Measurements from ENCODE around the gene MADCAM1.
"Not testable (repeated sequence)": the region's sequence is repeated elsewhere in the genome, so short reads cannot be mapped to it uniquely, and the experiment has no call there.

DNA sequence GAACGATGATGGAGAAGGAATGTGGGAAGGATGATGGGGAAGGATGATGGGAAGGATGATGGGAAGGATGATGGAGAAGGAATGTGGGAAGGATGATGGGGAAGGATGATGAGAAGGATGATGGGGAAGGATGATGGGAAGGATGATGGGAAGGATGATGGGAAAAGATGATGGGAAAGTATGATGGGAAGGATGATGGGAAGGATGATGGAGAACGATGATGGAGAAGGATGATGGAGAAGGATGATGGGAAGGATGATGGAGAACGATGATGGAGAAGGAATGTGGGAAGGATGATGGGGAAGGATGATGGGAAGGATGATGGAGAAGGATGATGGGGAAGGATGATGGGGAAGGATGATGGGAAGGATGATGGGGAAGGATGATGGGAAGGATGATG, 15.2 kb upstream of the MADCAM1 start:
- TF ChIP-seq BHLHE40 (IDR thresholded peaks at IDR 0.05; ENCODE audit: borderline replicate concordance in 1 of 2, low read depth in 2 of 2, low read length in 1 of 2); USF1 (IDR thresholded peaks at IDR 0.05; ENCODE audit: borderline replicate concordance, extremely low read length, insufficient read depth, low read depth, low read length); SIN3A (IDR thresholded peaks at IDR 0.05; ENCODE audit: low read depth, low read length); EP300 (IDR thresholded peaks at IDR 0.05; ENCODE audit: borderline replicate concordance in 1 of 2, control insufficient read depth in 1 of 2, low read depth in 2 of 2, low read length in 2 of 2); CTCF (IDR thresholded peaks at IDR 0.05 in 2 of 3, conservative IDR thresholded peaks at IDR 0.05 in 1 of 3; ENCODE audit: control insufficient read depth in 2 of 3, extremely low read depth in 1 of 3, insufficient read depth in 1 of 3, low read depth in 3 of 3, low read length in 3 of 3); KDM1A (IDR thresholded peaks at IDR 0.05; ENCODE audit: borderline replicate concordance); ZNF384 (IDR thresholded peaks at IDR 0.05; ENCODE audit: borderline replicate concordance, low read depth, low read length); MEF2A (IDR thresholded peaks at IDR 0.05; ENCODE audit: insufficient read depth, low read depth, low read length): not testable (repeated sequence)
